SK-N-SH (cell line): Measurements from ENCODE around the gene SRXN1.

Experiments
- CTCF ChIP-seq: fragments of 200-600 bp; sonication (generic); IDR thresholded peaks from 2 replicates; pipeline ENCODE4 v1.6.1; 2017; ENCODE audit warnings: antibody characterized with exemption, mild to moderate bottlenecking, moderate library complexity
- PBX3 ChIP-seq: IDR thresholded peaks from 2 replicates; pipeline ENCODE4; 2012

- TF ChIP-seq CTCF (no peak), PBX3 (no peak)
Observed at GRCh38 chr20:675453-676314, 22.7 kb upstream of the SRXN1 start, which contains the start of gene SCRT2.
